Daoy (cell line): Measurements from ENCODE around the gene LRRC1. TPM values are rescaled to one million over a fixed set of nuclear protein-coding genes. Genes with fewer than 3 reads are reported as not detected.

ENCODE experiments used
- DNase-seq: peaks from one replicate; pipeline ENCODE4 v3.0.0-alpha.2; 2015; ENCODE audit warnings: low read depth
- total RNA-seq: library from RNA; depleted of rRNA; stranded (reverse); fragments of >200 nt; shearing (Covaris generic); gene quantifications from 2 replicates; pipeline ENCODE4 v1.2.3, GENCODE V29; 2014

LRRC1 gene
- total RNA-seq, 1 experiment from 2014 or later: 12.2 TPM

DNA sequence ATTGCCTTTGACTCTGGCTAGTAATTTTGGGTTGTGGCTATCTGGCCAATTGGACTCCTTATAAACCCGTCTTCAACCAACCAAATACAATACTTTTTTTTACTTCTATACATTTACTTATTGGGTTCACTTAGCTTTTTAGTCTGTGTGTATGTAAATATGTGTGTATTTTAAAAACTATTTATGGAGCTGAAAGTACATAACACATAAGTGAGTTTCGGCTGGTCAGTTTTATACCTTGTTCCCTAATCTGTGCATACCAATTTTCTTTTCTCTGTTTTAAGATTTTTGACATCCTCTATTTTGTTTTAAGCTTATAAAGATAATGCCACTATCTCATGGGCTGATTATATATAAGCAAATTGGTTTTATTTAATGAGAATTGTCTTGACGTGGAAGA, 129.5 kb downstream of the LRRC1 start:
- no peak for DNase-seq

DNA sequence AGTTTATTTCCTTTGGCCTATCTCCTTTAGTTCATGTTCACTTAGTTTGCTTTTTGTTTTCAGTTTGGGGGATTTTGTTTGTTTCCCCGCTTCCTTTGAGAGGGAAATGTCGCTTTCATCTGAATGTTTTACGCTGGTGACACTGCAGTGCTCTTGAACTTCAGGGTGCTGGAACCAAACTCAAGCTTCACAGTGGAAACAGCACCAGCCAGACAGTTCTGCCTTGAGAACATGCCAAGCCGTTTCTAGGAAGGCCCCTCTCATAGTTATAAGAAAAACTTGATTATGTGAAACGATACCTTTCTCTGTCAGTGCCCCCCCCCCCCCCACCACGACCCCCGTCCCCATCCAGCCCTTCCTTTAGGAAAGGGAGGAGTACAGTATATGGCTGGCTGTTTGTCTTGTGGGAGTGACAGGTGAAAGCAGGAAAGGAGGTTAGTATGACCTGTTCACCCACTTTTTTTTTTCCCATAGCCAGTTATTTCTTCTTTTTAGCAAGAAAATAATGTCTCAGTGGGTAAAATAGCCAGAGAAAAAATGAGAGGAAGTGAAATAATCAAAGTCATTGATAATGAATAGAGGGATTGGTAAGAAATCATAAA, 130.1 kb downstream of the LRRC1 start:
- no peak for DNase-seq

DNA sequence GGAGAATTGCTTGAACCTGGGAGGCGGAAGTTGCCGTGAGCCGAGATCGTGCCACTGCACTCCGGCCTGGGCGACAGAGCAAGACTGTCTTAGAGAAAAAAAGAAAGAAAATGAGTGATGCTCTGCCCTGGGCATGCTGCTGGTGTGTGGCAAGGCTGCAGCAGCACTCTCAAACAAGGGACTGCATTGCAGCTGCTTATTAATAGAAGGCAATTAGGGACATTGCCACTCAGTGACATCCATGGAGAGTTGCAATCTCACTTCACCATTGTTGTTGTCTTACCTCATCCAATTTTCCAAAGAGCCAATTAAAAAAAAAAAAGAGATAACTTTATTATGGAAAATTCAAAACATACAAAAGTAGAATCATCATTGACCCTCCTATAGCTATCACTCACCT, 131.1 kb downstream of the LRRC1 start:
- no peak for DNase-seq

DNA sequence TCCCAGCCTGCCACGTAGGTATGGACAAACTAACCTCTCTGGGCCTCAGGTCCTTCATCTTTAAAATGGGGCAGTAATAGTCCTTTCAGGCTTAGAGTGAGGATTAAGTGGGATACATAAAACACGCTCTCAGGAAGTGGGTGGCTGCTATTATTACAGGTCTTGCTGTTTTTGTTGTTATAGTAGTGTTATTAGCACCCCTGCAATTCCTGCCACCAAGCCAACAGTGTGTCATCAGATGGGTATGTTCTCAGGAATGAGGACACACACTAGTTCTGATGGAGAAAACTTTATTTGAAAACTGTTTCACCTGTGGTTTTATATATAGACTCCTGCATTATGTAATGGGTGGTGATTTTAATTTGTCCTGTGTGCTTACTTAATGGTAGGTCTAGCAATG, 131.7 kb downstream of the LRRC1 start:
- peak; percentile 66 for DNase-seq

DNA sequence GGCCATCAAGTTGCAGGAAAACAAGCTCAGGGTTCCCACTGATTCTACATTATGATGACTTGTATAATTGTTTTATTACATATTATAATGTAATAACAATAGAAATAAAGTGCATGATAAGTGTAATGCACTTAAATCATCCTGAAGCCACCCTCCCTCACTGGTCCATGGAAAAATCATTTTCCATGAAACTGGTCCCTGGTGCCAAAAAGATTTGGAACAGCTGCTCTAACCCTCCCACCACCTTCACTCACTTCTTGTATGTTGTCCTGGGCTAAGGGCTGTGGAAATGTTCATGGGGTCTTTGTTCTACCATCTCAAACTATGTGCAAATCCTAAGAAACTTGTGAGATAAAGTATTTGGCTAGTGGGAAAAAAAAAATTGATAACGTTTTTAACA, 133.8 kb downstream of the LRRC1 start:
- no peak for DNase-seq

DNA sequence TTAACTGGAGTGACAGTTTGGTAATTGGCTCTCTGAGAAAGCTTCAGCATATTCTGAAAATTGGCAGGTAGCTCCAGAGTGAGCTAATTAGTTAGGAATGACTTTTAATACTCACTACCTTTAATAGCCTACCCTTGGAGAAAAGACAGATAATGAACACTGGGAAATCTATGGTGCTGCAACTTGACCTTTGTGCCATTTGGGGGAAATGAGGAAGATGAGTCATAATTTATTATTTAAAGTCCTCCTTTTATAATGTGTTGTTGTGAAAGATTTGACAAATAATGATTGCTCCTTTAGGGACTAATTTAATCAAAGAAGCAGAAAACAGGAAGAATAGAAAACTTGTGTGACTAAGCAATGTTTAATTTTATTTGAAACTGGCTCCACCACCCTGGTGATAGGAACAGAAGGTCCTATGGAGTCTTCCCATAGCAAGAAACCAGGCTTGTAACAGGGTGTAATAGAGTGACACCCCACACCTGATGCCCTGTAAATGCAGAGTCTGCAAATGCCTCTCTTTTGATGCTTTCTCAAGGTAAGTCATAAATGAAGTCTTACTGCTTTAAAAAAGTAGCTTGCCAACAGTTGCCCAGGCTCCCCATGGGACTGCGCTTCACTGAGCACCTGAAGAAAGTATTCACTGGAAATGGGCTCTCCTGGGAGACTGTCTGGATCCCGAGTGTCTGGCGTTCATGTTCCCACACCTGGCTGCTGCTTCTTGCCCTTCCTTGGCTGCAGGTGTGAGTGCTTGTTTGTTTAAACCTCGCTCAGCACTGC, 134.4 kb downstream of the LRRC1 start:
- DNase-seq: no peak

DNA sequence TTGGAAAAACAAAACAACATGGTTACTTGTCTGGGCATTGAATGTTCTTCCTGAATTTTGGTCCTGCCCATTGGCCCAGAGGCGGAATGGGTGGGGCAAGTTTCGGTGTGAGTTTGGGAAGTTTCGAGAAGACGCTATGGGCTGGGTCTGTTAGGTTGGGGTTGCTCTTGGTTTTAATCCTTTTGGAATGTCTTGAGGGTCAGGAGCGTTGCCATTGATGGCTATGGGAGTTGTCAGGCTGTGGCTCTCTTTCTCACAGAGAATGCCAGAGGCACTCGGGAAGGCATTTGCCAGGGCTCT, 135.0 kb downstream of the LRRC1 start:
- no peak for DNase-seq

DNA sequence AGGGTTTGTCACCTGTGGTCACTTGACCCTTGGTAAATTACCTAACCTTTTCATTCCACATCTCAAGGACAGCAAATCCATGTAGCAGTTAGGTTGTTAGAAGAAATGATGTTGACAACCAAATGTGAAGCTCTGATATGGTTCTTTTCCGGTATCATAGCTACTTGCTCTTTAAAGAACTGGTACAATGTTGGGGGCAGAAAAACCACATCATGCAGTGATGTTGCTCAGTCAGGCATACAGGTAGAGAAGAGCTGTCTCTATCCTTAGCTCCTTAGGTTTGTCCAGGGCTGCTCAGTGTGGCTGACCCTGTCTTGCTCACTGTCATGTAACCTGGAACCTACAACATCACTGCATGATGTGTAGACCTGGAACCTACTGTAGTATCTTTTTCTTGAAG, 135.5 kb downstream of the LRRC1 start:
- DNase-seq: no peak

DNA sequence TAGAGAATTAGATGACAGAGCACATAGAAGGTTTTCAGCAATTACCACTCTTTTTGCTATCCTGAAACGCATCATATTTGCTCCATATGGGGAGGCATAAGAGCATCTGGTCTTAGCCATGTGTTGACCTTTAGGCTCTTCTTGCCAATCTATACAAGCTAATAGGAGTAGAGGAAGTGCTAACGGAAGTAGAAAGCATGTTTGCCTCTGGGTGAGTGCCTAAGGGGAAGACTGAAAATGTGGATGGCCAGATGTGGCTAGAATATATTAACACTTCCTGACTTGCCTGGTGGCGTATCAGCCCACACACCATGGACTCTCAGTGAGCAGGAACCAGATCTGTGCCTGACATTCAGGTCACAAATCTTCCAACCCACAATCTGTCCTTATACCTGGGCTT, 136.3 kb downstream of the LRRC1 start:
- DNase-seq: no peak

DNA sequence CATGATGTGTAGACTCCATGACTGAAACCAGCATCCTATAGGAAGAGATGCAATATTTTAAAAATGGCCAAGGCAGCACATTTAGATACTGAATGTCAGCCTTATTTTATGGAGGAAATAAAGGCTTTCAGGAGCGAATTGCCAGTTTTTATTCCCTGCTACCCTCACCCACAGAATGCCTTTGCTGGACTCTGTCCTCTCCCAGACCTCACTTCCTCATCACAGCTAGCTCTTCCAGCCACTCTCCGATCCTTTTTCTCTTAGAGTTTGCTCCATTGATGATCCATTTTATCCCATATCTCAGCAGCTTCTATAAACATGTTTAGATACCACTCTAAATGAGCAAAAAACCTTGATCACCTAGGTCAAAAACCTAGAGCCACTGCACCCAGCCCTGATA, 137.7 kb downstream of the LRRC1 start:
- DNase-seq: no peak

DNA sequence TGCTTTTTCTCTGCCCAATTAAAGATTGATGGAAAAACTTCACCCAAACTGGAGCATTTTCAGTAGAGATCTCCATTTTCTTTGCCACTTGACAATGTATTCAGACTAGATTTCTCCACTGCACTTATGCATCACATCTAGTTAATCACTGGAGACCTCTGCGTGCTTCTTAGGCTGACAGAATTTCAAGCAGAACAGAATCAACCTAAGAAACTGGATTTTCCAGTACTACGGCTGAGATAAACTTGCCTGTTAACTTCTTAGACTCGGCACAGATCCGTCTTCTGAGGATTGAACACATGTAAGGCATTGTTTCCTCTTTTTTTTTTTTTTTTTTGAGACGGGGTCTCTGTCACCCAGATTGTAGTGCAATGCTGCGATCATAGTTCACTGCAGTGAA, 139.2 kb downstream of the LRRC1 start:
- DNase-seq: no peak

DNA sequence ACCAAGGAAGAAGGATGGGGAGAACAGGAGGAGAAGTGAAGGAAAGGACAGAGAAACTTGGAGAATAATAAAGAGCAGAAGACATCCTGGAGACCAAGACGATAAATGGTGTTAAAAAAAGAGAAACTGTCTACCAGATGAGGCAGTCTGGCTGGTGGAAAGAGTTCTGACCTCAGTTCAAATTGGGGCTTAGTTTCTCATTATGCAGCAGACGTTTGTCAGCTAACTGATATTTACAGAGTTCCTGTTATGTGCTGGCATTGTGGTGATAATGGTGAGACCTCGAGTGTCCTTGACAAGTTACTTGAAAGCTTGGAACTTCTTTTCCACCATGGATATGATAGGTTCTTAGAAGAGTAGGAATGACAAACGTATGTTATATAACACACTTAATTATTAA, 142.7 kb downstream of the LRRC1 start:
- DNase-seq: no peak

DNA sequence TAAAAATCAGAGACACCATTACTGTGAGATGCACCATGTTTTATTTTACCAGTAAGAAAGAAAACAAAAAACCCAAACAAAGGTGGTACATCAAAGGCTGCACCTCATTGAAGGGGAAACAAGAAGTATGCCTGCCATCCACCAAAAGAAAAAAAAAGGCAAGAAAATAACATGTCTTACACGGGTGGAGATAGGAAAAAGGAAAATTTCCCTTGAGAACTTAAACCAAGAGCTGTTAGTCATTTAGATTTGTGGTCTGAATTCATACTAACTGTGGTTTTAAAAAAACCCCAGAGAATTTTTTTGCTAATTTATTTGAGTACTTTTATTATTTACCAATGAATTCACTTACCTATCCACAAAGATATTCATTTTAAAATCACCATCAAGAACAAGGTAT, 144.0 kb downstream of the LRRC1 start:
- DNase-seq: no peak

DNA sequence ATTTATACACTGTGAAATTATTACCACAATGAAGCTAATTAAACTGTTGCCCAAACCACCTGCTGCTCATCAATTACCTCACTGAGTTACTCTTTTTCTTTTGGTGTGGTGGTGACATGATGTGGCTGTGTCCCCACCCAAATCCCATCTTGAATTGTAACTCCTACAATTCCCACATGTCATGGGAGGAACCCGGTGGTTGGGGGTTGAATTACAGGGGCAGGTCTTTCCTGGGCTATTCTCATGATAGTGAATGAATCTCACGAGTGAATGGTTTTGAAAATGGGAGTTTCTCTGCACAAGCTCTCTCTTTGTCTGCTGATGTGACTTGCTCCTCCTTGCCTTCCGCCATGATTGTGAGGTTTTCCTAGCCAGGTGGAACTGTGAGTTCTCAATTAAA, 145.0 kb downstream of the LRRC1 start:
- no peak for DNase-seq

DNA sequence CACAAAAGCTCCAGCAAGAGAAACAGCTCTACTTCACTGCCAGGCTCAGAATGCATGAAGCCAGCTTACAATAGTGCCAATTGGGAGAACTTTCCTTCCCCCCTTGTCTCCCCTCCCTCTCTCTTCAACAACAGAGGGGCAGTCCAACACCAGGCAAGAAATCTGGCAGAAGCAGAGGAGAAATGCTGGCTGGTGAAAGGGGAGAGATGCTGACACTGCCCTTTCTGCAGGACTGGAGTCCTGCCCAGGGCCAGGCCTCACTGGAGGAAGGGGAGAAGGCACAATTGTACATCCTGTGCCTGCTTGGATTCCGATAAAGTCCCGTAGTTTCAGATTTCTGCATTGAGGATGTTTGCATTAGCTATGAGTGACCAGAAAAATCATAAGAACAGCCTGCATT, 148.6 kb downstream of the LRRC1 start:
- no peak for DNase-seq

DNA sequence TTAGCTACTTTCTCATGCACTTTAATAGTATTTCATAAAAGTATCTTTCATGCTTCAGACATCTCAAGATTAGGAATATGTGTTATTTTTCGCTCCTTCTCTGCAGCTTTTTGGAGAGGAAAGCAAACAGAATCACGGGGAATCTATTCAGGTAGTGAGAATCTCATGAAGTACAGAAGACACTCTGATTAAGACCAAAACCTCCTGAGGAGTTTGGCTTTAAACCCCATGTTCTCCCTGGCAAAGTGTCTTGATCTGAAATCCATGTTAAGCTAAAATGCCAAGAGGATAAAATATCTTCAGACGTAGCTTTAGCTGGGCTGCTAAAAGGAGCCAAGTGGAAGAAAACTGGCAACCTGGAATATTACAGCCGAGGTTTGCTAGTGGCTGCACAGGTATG, 149.3 kb downstream of the LRRC1 start:
- no peak for DNase-seq

DNA sequence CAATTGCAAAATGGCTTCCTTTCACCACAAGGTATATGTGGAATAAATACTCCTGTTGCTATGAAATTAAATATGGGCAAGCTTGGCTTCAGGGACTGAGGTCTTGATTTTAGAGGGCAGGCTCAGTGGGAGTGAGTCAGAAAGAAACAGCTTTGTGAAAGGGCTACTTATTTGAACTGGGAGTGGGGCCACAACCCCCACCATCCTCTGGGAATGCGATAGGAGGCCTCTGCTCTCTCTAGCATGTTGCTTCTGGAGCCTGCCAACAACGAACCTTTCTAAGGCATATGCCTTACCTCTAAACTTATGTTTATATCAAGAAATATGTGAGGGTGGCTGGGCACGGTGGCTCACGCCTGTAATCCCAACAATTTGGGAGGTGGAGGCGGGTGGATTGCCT, 149.7 kb downstream of the LRRC1 start:
- no peak for DNase-seq

DNA sequence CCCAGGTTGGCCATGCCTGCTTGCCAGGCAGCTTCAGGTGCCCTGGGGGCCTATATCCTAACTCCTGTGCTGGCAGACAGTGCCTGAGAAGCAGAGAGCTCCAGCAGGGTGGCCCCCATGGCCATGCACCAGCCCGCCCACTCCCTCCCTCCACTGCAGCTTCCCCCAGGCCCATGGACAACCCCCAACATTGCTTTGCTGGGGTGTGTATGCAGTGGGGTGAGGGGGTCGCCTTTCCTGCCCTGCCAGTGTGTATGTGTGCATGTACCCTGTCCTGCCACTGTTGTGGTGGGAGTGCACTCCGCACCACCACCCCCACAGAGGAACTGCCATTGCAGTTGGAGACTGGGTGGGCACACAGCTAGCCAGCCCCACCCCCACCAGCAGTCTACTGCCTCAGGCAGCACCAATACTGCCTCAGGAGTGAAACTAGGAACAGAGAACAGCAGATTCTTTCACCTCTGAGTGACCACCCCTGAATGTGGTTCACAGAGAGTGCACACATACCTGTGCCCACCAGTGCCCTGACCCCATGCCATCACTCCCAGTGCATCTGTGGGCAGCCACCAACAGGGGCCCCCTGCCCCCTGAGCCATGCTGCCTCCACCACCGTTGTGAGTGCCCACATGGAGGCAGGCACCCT, 151.1 kb downstream of the LRRC1 start:
- no peak for DNase-seq

DNA sequence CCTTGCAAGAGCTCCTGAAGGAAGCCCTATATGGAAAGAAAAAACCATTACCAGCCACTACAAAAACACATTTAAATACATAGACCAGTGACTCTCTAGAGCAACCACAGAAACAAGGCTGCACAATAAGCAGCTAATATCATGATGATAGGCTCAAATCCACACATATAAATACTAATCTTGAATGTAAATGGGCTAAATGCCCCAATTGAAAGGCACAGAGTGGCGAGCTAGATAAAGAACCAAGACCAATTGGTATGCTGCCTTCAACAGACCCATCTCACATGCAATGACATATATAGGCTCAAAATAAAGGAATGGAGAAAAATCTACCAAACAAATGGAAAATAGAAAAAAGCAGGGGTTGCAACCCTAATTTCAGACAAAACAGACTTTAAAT, 153.0 kb downstream of the LRRC1 start:
- DNase-seq: no peak

DNA sequence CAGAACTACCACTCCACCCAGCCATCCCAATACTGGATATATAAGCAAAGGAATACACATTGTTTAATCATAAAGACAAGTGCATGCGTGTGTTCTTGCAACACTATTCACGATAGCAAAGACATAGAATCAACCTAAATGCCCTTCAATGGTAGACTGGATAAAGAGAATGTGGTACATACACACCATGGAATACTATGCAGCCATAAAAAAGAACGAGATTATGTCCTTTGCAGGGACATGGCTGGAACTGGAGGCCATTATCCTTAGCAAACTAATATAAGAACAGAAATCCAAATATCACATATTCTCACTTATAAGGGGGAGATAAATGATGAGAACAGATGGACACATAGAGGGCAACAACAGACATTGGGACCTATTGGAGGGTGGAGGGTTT, 156.6 kb downstream of the LRRC1 start:
- no peak for DNase-seq

DNA sequence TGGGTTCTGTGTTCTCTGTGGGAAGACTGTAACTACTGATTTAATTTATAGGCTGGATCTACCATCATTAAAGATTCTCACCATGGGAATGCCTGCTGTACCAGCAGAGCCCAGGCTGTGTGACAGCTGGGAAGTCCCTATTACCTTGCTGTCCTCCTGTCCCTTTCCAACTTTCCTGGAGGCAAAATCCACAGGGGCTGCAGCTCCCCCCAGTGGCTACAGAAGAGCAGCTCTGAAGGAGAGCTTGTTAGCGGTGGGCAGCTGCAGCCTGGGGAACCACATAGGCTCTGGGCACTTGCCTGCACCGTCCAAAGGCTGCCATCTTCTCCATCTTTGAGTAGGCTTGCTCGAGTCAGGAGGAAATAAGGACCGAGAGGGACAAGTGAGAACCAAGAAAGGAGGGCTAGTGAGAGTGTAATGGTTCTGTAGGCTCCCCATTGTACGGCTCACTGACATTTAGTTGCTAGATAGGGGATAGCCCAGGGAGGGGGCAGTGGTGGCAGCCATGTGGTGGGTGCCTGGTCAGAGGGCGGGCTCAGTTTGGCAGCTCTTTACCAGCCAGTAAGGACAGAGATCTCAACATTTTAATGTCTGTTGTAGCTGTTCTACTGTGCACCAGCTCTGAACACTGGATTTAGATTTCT, 161.4 kb downstream of the LRRC1 start:
- peak; percentile 73 for DNase-seq

DNA sequence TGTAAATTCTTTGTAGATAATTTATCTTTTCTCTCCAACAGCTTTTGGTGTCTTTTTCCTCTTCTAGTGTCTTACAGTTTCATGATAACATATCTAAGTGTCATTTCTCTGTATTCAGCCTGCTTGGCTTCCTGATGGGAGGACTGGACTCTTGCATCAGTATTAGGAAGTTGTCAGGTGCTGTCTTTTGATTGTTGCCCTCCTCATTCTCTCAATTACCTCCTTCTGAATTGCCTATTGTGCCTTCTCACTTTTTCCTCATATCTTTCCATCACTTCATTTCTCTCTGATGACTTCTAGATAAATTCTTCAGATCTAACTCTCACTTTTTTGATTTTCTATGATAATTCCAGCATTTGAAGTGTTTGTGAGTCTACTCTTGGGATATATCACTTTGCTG, 162.0 kb downstream of the LRRC1 start:
- no peak for DNase-seq

DNA sequence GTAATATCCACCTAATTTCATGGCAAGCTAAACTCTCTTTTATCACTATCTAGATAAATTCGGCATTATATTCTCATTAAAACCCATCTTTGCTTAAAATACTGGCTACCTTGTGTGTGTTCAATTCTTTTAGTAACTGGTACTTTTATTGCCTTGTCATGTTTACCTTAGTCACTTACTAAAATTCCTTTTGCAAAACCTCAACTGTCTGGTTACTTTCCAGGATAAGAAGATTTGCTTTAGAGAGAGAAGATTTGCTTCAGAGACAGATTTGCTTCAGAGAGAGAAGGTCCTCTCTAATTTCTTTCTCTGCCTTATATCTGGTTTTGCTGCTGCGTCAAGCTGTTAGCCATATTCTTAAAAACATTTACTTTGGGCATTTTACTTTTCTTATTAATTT, 164.9 kb downstream of the LRRC1 start:
- no peak for DNase-seq
